Neural crest cell (in vitro differentiated cells): ENCODE data around the gene GFAP. TPM values are rescaled to one million over a fixed set of nuclear protein-coding genes. Genes with fewer than 3 reads are reported as not detected.

Experiments used
- DNase-seq: peaks from one replicate; pipeline ENCODE4 v3.0.0; 2021; ENCODE audit warnings: low read depth, mixed read lengths, low spot score
- H3K27ac Mint-ChIP-seq: one replicate; pipeline ENCODE4 v1.8.0; 2021; ENCODE audit warnings: mild to moderate bottlenecking, mixed read lengths; ENCODE audit not compliant: unreplicated experiment
- H3K27me3 Mint-ChIP-seq: 2 replicates; pipeline ENCODE4 v1.8.0; 2021; ENCODE audit warnings: low read depth, mild to moderate bottlenecking, mixed read lengths
- H3K36me3 Mint-ChIP-seq: 2 replicates; pipeline ENCODE4 v1.8.0; 2021; ENCODE audit warnings: low read depth, mild to moderate bottlenecking, mixed read lengths
- H3K4me1 Mint-ChIP-seq: 2 replicates; pipeline ENCODE4 v1.8.0; 2021; ENCODE audit warnings: mixed read lengths
- H3K4me3 Mint-ChIP-seq: one replicate; pipeline ENCODE4 v1.8.0; 2021; ENCODE audit warnings: mild to moderate bottlenecking, mixed read lengths
- H3K9me3 Mint-ChIP-seq: 2 replicates; pipeline ENCODE4 v1.8.0; 2021; ENCODE audit warnings: mixed read lengths
- total RNA-seq: library from RNA; stranded (reverse); gene quantifications from 2 replicates; pipeline ENCODE4 v1.2.1, GENCODE V29; 2021
- TF ChIP-seq, protein P1 (sequence below): fragments of 200-600 bp; sonication (generic); conservative IDR thresholded peaks from 2 replicates; pipeline ENCODE4 v1.5.0; 2021; ENCODE audit warnings: antibody characterized with exemption, mild to moderate bottlenecking

The GFAP gene
- total RNA-seq, 1 donor from 2014 or later = not detected

DNA sequence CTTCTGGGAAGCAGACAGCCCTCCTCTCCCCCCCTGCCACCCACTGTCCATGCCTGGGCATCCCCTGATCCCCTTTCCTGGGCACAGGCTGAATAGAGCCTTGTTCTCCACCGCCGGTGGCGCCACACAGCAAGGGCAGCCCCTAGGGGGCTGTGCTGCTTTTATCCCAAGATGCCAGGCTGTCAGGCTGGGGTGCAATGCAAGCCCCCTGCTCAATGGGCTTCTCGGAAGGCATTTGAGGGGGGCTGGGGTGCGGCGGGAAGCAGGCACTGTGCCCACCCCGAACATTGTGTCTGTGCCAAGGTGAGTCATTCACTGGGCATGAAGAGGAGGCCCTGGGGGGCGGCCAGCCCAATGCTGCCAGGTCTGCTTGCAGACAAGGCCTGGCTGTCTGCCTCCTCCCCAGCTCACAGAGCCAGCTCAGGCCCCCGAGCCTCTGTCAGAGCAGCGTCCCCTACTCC is 1.5 kb upstream of the GFAP start:
- Mint-ChIP-seq H3K27ac (no peak overlapping the region), H3K9me3 (no peaks in the 10 kb centered on the region), H3K36me3 (no peaks in the 10 kb centered on the region), H3K27me3 (peaks cover 27% of the 10 kb centered on the region), H3K4me1 (peaks cover 40% of the 10 kb centered on the region), H3K4me3 (no peak overlapping the region)
- TF ChIP-seq, protein P1, sequence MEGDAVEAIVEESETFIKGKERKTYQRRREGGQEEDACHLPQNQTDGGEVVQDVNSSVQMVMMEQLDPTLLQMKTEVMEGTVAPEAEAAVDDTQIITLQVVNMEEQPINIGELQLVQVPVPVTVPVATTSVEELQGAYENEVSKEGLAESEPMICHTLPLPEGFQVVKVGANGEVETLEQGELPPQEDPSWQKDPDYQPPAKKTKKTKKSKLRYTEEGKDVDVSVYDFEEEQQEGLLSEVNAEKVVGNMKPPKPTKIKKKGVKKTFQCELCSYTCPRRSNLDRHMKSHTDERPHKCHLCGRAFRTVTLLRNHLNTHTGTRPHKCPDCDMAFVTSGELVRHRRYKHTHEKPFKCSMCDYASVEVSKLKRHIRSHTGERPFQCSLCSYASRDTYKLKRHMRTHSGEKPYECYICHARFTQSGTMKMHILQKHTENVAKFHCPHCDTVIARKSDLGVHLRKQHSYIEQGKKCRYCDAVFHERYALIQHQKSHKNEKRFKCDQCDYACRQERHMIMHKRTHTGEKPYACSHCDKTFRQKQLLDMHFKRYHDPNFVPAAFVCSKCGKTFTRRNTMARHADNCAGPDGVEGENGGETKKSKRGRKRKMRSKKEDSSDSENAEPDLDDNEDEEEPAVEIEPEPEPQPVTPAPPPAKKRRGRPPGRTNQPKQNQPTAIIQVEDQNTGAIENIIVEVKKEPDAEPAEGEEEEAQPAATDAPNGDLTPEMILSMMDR = no peak
- no peak for DNase-seq

DNA sequence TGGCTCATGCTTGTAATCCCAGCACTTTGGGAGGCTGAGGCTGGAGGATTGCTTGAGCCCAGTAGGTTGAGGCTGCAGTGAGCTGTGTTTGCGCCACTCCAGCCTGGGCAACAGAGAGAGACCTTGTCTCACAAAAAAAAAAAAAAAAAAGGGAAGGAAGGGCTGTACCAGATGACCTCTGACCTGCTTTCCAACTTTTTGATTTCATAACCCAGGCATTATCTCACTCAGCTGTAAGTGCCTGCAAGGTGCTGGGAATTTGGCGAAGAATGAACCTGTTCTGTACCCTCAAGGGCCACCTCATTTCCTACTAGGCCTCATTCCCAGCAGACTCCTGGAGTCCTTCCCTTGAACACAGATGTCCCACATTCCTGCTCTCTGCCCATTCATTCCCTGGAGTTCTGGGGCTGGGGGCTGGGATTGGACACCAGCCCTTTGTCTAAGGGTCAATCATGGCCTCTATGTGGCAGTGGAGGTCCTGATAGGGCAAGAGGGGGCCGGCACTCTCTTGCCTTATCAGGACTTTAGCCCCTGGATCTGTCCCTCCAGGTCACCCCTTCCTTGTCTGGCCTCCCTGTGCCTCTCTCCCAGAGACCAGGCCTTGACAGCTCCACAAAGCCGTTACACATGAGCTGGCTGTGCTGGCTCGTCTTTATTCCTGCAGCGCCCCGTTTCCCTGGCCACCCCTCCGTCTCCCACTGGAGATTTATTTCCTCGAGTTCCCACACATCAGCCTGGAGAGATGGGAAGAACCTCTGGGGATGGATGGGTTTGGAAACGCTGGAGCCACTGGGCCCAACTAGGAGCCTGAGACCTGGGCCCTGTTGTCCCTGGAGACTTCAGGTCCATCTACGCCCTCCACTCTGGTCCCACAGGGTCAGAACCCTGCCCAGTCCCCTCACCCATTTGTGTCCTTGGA is 821 bp upstream of the GFAP start:
- no peak for DNase-seq
- no peak overlapping the region for H3K4me3 Mint-ChIP-seq
- TF ChIP-seq, protein P1 = no peak
- peaks cover 28% of the 10 kb centered on the region for H3K27me3 Mint-ChIP-seq
- H3K9me3 Mint-ChIP-seq = no peaks in the 10 kb centered on the region
- peaks cover 34% of the 10 kb centered on the region for H3K4me1 Mint-ChIP-seq
- peak overlapping the region; percentile 28 for H3K27ac Mint-ChIP-seq
- H3K36me3 Mint-ChIP-seq = no peaks in the 10 kb centered on the region

DNA sequence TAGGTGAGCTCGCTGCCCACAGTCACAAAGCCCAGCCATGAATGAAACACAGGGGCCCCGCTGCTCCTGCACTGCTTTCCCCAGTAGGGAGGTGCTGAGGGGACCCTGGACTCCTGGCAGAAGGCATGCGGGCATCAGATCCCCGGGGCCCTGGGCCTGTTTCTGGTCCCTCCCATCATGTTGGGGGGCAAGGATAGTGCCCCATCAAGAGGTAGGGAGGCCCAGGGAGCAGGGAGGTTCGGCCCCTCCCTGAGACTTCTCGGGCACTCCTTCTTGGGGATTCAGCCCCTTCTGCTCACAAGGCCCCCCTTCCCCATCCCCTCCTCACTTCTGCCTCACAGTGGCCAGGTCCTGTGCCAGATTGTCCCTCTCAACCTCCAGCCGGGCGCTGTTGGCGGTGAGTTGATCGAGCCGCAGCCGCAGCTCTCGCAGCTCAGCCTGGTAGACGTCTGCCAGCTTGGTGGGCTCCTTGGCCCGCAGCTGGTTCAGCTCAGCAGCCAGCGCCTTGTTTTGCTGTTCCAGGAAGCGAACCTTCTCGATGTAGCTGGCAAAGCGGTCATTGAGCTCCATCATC is 515 bp downstream of the GFAP start:
- no peak overlapping the region for H3K4me3 Mint-ChIP-seq
- peaks cover 24% of the 10 kb centered on the region for H3K27me3 Mint-ChIP-seq
- DNase-seq = no peak

DNA sequence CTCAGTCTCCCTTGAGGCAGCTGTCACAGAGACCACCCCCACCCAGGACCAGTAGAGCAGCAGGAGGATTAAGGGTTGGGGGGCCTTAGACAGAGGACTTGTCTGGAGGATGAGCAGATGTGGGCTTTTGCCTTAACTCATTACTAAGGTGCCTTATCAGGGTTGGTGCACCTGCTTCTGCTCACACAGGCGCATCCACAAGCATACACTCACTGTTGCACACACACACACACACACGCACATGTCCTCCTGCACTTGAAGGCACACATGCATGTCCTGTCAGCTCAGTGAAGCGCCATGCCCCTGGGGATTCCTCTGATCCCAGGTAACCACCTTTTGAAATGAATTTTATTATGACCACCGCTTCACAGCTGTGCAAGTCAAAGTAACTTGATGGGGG is 1.2 kb downstream of the GFAP start:
- Mint-ChIP-seq H3K27me3 (peaks cover 24% of the 10 kb centered on the region), H3K36me3 (no peaks in the 10 kb centered on the region), H3K4me3 (no peak overlapping the region), H3K9me3 (no peaks in the 10 kb centered on the region), H3K4me1 (peaks cover 26% of the 10 kb centered on the region), H3K27ac (no peak overlapping the region)
- no peak for DNase-seq
- TF ChIP-seq, protein P1 = no peak

More for the DNA sequence above, 515 bp downstream of the GFAP start:
- Mint-ChIP-seq H3K27ac (no peak overlapping the region), H3K9me3 (no peaks in the 10 kb centered on the region), H3K36me3 (no peaks in the 10 kb centered on the region), H3K4me1 (peaks cover 27% of the 10 kb centered on the region)
- TF ChIP-seq, protein P1 = no peak

DNA sequence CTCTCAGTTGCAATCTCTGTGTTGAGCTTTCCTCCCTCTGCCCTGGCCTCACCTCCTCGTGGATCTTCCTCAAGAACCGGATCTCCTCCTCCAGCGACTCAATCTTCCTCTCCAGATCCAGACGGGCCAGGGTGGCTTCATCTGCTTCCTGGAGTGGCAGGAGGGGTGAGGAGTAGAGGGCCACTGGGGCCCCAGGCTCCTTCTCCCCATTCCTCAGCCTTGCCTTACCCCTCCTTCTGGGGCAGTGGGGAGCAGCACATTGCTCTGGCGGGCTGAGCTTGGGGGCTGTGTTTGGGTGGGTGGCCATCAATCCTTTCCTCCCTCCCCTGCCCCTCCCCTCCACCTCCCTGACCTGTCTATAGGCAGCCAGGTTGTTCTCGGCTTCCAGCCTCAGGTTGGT is 1.6 kb downstream of the GFAP start:
- Mint-ChIP-seq H3K4me1 (peaks cover 26% of the 10 kb centered on the region), H3K27ac (peak overlapping the region; percentile 78), H3K27me3 (peaks cover 24% of the 10 kb centered on the region), H3K4me3 (no peak overlapping the region), H3K36me3 (no peaks in the 10 kb centered on the region), H3K9me3 (no peaks in the 10 kb centered on the region)
- TF ChIP-seq, protein P1 = no peak
- DNase-seq = no peak
